SHP77 (cell line): Measurements from ENCODE around the gene GRIP2.

Experiments
- DNase-seq, 2 experiments: peaks; one replicate each; lab custom pipeline; 2025; lab: John Stamatoyannopoulos, UW

Gene GRIP2

GRCh38 chr3:14483286-14483685 is 56.9 kb downstream of the GRIP2 start:
- no peak for DNase-seq

DNA sequence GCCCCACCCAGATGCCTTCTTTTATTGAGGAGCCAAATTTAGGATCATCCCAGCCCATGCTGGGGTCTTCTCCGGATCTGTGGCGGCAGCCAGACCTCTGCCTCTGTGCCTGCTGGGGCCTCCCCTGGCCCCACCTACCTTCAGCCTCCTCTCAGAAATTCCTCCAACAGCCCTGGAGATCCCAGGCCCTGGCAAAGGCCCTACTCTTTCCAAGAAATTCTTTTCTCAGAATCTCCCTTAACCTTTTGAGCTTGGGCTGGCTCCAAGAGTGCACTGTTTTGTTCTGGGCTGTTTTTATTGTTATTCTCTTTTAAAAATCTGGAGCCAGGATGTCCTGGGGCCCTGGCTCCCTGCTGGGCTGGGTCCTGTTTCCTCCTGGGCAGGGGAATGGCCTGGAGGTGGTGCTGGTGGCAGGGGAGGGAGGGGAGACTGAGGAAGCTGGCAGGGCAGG is 57.8 kb downstream of the GRIP2 start:
- DNase-seq: no peak

- no peak for DNase-seq
These were observed 58.5 kb downstream of the GRIP2 start for GRCh38 chr3:14481646-14482036.

GRCh38 chr3:14481018-14481645 is 59.0 kb downstream of the GRIP2 start:
- no peak for DNase-seq

- no peak for DNase-seq
These were observed 59.7 kb downstream of the GRIP2 start for GRCh38 chr3:14480207-14481017.

DNA sequence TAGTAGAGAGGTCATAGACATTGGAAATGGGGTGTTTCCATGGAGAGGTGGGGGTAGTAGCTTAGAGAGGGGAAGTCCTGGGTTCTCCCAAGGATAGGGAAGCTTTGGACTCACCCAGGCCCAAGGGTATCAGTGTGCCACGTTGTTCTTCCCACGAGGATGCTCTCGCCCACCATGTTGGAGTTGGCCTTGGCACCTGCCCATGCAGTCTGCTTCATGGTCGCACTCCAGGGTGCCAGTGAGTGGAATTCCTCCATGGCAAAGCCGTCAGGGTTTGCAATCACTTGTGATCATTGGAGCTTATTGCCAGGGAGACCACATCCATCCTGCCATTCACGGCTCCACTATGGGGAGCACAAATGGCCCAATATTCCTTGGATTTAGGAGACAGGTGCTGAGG is 60.6 kb downstream of the GRIP2 start:
- no peak for DNase-seq

DNA sequence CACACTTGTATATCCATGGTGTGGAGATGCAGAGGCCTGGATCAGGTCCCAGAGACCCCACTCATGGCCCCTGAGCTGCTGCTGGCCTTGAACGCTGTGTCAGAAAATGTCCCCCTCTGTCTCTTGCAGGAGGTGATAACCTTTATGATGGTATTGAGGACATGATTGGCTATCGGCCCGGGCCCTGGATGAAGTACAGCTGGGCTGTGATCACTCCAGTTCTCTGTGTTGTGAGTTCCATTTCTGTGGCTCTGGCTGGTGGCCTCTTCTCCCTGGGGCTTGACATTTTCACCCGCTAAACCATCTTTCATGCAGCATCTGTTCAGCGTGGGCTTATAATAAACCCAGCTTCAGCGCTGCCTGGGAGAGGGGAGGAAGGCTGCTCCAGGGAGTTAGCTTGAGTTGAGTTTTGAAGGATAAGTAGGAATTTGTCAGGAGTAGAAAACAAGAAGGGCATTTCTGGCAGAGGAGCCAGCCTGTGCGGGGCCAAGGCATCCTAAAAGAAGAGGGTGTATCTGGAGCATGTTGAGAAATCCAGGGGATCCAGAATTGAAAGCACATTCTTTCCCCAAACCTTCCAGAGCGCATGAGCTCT is 61.1 kb downstream of the GRIP2 start:
- DNase-seq: no peak

DNA sequence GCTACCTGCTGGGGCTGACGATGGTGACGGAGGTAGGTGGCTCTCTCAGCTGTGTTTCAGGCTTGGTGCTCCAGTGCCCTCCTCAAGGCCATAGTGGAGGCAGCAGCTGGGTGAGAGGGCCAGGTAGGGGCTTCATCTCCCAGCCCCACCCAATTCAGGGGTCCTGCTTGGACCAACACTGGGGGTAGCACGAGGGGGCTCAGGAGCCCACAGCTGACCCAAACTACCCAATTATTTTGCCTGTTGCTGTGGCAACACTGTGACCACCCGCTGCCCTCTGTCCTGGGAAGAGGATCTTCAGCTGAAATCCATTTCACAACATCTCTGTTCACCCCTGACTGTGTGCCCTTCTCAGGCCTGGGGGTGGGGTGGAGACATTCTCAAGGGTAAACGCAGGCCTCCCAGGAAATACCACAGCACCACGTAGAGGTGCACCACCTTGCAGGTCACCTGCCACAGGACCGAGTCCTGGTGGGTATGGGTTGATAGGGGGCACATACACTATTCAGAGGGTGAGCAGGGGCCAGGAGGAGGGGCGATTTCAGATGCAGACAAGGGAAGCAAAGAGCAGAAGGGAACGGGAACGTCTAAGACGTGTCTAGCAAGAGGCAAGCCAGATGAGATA is 62.7 kb downstream of the GRIP2 start:
- no peak for DNase-seq

DNA sequence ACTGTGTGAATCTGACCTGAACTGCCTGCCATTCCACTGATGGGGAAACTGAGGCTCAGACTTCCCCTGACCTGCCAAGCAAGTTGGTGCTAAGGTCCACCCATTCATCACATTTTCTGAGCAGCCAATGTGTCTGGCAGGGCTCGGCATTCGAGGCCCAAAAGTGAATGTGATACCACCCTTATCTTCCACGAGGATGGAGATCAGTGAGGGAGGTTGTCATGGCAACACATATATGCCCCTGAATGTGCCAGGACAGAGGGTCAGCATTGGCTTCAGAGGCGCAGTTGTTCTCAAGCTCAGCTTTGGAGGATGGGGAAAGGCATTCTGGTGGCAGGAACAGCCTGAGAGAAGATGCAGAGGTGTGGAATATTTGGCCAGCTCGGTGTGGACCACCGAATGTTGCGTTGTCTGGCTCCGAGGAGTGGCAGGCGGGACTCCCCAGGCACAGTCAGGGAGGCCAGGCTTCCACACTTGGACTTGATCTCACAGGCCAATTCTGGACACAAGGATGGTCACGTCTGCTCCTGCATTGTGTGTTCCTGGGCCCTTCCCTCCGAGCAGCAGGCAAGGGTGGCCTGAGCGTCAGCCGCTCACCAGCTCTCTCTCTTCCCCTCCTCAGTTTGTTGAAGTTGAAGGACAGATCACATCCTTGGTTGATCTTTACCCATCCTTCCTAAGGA is 63.4 kb downstream of the GRIP2 start:
- DNase-seq: no peak

GRCh38 chr3:14475621-14476020 is 64.5 kb downstream of the GRIP2 start:
- no peak for DNase-seq

GRCh38 chr3:14474363-14475081 is 65.6 kb downstream of the GRIP2 start:
- no peak for DNase-seq

GRCh38 chr3:14473411-14473891 is 66.7 kb downstream of the GRIP2 start:
- DNase-seq: no peak

GRCh38 chr3:14472471-14473351 is 67.4 kb downstream of the GRIP2 start:
- DNase-seq: no peak

- DNase-seq: no peak
These were observed 68.5 kb downstream of the GRIP2 start for GRCh38 chr3:14471690-14472089.

- no peak for DNase-seq
These were observed 69.1 kb downstream of the GRIP2 start for GRCh38 chr3:14471016-14471415.

DNA sequence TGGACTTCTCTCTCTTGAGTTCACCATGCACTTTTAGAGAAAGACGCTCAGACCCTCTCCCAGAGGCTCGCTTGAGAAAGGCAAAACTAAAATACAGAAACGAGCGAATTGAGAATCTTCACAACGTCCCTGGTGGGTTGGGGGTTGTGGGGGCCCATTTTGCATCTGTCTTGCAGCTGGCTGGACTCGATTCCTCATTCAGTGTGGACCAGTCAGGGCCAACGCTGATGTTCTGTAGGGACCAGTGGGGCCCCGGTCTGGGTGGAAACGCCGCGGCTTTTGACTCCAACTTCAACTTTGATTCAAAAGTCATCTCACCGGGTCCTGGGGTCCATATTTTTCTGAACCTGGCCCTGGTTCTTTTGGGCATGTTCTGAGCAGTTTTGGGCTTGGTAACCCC is 69.7 kb downstream of the GRIP2 start:
- DNase-seq: no peak

DNA sequence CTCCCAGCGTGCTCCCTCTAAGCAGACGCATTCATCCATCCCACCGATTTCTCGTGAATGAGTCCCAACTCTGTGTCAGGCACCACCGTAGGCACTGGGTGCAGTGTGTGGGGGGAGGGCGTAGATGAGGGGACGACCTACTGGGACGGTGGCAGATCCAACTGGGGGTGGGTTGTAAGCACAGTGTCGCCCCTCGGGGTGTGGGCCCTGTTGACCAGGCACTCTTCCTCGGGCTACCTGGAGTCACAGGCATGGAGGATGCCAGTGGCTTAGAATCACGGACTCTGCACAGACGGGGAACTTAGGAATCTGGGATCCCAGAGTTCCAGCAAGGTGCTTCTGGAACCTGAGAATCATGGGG is 71.5 kb downstream of the GRIP2 start:
- DNase-seq: no peak

GRCh38 chr3:14467814-14468620 is 72.1 kb downstream of the GRIP2 start:
- DNase-seq: peak; percentile 12 to 24

GRCh38 chr3:14466179-14466903 is 73.8 kb downstream of the GRIP2 start:
- DNase-seq: no peak
